Ascending aorta (tissue), 2 donors: Measurements from ENCODE around the gene DDAH1. TPM values are rescaled to one million over a fixed set of nuclear protein-coding genes. Genes with fewer than 3 reads are reported as not detected.

Source experiments
- DNase-seq, 2 donors: peaks; one replicate each; pipeline ENCODE4 v3.0.0-alpha.2; 2019; ENCODE audit warnings: low spot score in 2 of 2
- H3K27ac ChIP-seq, 2 donors: fragments of 200-600 bp; sonication (generic); one replicate each; pipeline ENCODE4 v1.5.1; 2016 to 2017; ENCODE audit warnings: mild to moderate bottlenecking in 1 of 2
- H3K27me3 ChIP-seq: fragments of 200-600 bp; sonication (generic); one replicate; pipeline ENCODE4 v1.5.1; 2017
- H3K36me3 ChIP-seq, 2 donors: fragments of 200-600 bp; sonication (generic); one replicate each; pipeline ENCODE4 v1.5.1; 2016
- H3K4me1 ChIP-seq, 2 donors: fragments of 200-600 bp; sonication (generic); one replicate each; pipeline ENCODE4 v1.5.1; 2016 to 2017; ENCODE audit warnings: mild to moderate bottlenecking in 1 of 2
- H3K4me3 ChIP-seq, 2 donors: fragments of 200-600 bp; sonication (generic); one replicate each; pipeline ENCODE4 v1.5.1; 2016 to 2017; ENCODE audit warnings: mild to moderate bottlenecking in 1 of 2
- H3K9me3 ChIP-seq, 2 donors: fragments of 200-600 bp; sonication (generic); one replicate each; pipeline ENCODE4 v1.5.1; 2016
- intact Hi-C: fragments of 100-400 bp; cut with DNase I; formaldehyde crosslinking; loops from one replicate; pipeline ENCODE4 v1.15.1; 2023
- total RNA-seq: library from RNA; depleted of rRNA; stranded (reverse); fragments of >200 nt; gene quantifications from one replicate; pipeline ENCODE4 v1.1.0, GENCODE V29; 2016
- TF ChIP-seq, protein P1 (sequence below), 3 experiments: fragments of 200-600 bp in 2 of 3; fragments of 450-650 bp in 1 of 3; sonication (generic) in 2 of 3; IDR thresholded peaks; one replicate each; pipeline ENCODE4 v1.5.1; 2016 to 2019; ENCODE audit warnings: antibody characterized with exemption in 3 of 3, mild to moderate bottlenecking in 1 of 3, moderate library complexity in 1 of 3

The DDAH1 gene
- total RNA-seq, 1 donor from 2014 or later, result 8.5 TPM

DNA sequence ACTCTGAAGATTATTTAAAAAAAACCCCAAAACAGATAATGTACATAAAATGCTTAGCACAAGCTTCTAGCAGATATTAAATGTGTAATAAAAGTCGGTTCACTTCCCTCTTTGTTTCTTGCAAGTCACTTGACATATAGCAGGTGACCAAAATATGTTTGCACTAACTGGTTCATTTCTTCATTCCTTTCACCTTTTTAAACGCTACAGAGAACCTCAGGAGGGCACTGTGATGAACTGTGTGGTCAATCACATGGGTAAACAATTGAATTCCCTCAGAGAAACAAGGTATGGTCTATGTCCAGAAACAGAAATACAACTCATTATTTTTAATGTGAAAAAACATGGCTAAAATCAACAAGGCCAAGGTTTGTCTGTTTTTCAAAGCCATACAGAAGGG, 137.2 kb downstream of the DDAH1 start:
- TF ChIP-seq, protein P1, sequence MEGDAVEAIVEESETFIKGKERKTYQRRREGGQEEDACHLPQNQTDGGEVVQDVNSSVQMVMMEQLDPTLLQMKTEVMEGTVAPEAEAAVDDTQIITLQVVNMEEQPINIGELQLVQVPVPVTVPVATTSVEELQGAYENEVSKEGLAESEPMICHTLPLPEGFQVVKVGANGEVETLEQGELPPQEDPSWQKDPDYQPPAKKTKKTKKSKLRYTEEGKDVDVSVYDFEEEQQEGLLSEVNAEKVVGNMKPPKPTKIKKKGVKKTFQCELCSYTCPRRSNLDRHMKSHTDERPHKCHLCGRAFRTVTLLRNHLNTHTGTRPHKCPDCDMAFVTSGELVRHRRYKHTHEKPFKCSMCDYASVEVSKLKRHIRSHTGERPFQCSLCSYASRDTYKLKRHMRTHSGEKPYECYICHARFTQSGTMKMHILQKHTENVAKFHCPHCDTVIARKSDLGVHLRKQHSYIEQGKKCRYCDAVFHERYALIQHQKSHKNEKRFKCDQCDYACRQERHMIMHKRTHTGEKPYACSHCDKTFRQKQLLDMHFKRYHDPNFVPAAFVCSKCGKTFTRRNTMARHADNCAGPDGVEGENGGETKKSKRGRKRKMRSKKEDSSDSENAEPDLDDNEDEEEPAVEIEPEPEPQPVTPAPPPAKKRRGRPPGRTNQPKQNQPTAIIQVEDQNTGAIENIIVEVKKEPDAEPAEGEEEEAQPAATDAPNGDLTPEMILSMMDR (IDR thresholded peaks at IDR 0.05), result no peak
- Histone ChIP-seq H3K9me3 (no peaks in the 10 kb centered on the region), H3K4me3 (no peak overlapping the region), H3K4me1 (peaks cover 11 to 33% of the 10 kb centered on the region in 2 donors), H3K36me3 (no peaks in the 10 kb centered on the region), H3K27ac (peak overlapping the region; percentile 75 to 84), H3K27me3 (no peaks in the 10 kb centered on the region)
- no peak for DNase-seq
- intact Hi-C loops, result loop anchor here (5.0 kb wide), 1 partner anchor 135 kb away; no protein-coding TSS in a partner anchor

DNA sequence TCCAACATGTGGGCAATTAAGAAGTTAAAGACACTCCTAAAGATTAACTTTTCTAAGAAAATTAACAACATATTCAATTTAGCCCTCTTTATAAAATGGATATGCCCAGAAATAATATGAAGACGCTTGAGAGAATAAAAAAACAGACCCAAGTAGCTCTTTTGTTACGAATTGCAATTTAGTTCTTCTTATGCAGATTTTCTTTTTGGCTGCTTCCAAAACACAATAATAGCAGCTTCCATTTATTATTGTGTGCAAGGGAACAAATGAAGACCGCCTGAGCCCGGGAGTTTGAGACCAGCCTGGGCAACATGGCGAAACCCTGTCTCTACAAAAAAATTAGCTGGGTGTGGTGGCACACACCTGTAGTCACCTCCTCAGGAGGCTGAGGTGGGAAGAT, 138.1 kb downstream of the DDAH1 start:
- TF ChIP-seq, protein P1 (IDR thresholded peaks at IDR 0.05), result no peak
- Histone ChIP-seq H3K27me3 (no peaks in the 10 kb centered on the region), H3K9me3 (no peaks in the 10 kb centered on the region), H3K4me3 (no peak overlapping the region), H3K36me3 (no peaks in the 10 kb centered on the region), H3K4me1 (peaks cover 11 to 33% of the 10 kb centered on the region in 2 donors), H3K27ac (no peak overlapping the region)
- no peak for DNase-seq
- intact Hi-C loops, result loop anchor here (5.0 kb wide), 1 partner anchor 135 kb away; no protein-coding TSS in a partner anchor

DNA sequence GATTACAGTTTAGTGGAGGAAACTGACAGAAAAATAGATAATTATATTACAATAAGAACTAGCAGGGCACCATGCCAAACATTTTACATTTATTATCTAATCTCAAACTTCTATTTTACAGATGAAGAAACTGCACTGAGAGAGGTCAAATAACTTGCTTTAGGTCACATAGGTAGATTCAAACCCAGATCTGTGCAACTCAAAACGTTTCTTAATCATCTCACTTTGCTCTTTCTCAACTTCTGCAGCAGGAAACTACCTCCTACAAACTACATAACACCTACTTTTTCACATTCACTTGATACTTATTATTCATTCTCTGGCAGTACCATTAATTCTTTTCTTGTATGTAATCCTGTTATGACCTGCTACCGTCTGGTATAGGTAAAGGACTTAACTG, 138.6 kb downstream of the DDAH1 start:
- TF ChIP-seq, protein P1 (IDR thresholded peaks at IDR 0.05), result no peak
- no peaks in the 10 kb centered on the region for H3K9me3 ChIP-seq
- no peak for DNase-seq
- H3K27me3 ChIP-seq, result no peaks in the 10 kb centered on the region
- H3K27ac ChIP-seq, result no peak overlapping the region
- H3K4me1 ChIP-seq, result peaks cover 11 to 29% of the 10 kb centered on the region in 2 donors
- no peak overlapping the region for H3K4me3 ChIP-seq
- intact Hi-C loops, result loop anchor here (5.0 kb wide), 1 partner anchor 136 kb away; no protein-coding TSS in a partner anchor
- H3K36me3 ChIP-seq, result no peaks in the 10 kb centered on the region

DNA sequence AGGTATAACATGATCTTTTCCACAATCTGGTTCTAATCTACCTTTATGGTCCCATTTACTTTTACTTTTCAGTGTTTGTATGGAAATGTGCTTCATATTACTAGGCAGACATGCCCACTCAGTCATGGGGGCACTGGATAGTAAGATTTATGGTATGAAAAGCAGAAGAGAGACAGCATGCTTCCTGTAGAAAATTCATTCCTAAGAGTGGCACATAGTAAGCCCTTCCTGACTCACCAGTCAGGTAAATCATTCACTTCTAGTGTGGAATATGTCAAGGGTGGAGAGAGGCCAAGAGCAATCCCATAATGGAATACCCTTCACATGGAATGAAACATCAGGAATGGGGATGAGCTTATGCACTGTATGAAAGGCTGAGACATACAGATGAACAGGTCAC, 139.0 kb downstream of the DDAH1 start:
- Histone ChIP-seq H3K27ac (no peak overlapping the region), H3K27me3 (no peaks in the 10 kb centered on the region), H3K4me1 (peaks cover 11 to 25% of the 10 kb centered on the region in 2 donors), H3K9me3 (no peaks in the 10 kb centered on the region), H3K36me3 (no peaks in the 10 kb centered on the region), H3K4me3 (no peak overlapping the region)
- no peak for DNase-seq
- TF ChIP-seq, protein P1 (IDR thresholded peaks at IDR 0.05), result no peak
- intact Hi-C loops, result loop anchor here (5.0 kb wide), 1 partner anchor 136 kb away; no protein-coding TSS in a partner anchor

DNA sequence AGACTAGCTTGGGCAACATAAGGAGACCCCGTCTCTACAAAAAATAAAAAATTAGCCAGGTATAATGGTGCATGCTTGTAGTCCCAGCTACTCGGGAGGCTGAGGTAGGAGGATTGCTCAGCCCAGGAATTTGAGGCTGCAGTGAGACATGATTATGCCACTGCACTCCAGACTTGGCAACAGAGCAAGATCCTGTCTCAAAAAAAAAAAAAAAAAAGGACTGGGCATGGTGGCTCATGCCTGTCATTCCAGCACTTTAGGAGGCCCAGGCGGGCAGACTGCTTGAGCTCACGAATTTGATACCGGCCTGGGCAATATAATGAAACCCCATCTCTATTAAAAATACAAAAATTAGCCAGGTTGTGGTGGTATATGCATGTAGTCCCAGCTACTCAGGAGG, 141.2 kb downstream of the DDAH1 start:
- Histone ChIP-seq H3K27ac (no peak overlapping the region), H3K27me3 (no peaks in the 10 kb centered on the region), H3K9me3 (no peaks in the 10 kb centered on the region), H3K4me1 (peaks cover 2 to 6% of the 10 kb centered on the region in 2 donors), H3K4me3 (no peak overlapping the region), H3K36me3 (no peaks in the 10 kb centered on the region)
- intact Hi-C loops, result no loop called here
- TF ChIP-seq, protein P1 (IDR thresholded peaks at IDR 0.05), result no peak
- DNase-seq, result no peak

DNA sequence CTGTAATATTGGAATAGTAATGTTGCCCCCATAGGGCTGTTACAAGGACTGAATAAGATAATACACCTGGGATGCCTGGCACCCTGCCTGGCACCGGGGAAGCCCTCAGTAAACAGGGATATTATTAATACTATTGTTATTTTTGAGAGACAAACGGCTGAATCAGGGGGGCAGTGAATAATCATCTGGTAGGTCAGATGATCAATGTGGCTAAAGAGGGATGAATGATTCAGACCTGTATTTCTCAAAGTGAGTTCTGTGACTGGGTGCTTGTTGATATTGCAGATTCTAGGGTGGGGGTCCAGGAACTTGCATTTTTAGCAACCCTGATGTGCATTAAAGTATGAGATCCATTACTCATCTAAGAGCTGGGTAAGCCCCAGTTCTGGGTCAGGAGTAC, 142.3 kb downstream of the DDAH1 start:
- DNase-seq, result no peak
- TF ChIP-seq, protein P1 (IDR thresholded peaks at IDR 0.05), result no peak
- intact Hi-C loops, result no loop called here
- Histone ChIP-seq H3K9me3 (no peaks in the 10 kb centered on the region), H3K36me3 (no peaks in the 10 kb centered on the region), H3K4me3 (no peak overlapping the region), H3K4me1 (no peaks in the 10 kb centered on the region), H3K27ac (no peak overlapping the region), H3K27me3 (no peaks in the 10 kb centered on the region)
